Progenitor cell of endocrine pancreas (in vitro differentiated cells): ENCODE data around the gene FBXW11. TPM values are rescaled to one million over a fixed set of nuclear protein-coding genes. Genes with fewer than 3 reads are reported as not detected.

Experiments
- DNase-seq: peaks from one replicate; pipeline ENCODE4 v3.0.0; 2021; ENCODE audit warnings: low spot score; ENCODE audit not compliant: unreplicated experiment
- H3K27ac Mint-ChIP-seq: 2 replicates; pipeline ENCODE4 v1.8.0; 2021; ENCODE audit warnings: mild to moderate bottlenecking, moderate library complexity, mixed read lengths
- H3K27me3 Mint-ChIP-seq: 2 replicates; pipeline ENCODE4 v1.8.0; 2021; ENCODE audit warnings: mixed read lengths
- H3K36me3 Mint-ChIP-seq: 2 replicates; pipeline ENCODE4 v1.8.0; 2022; ENCODE audit warnings: mixed read lengths; ENCODE audit not compliant: insufficient read depth
- H3K4me1 Mint-ChIP-seq: 2 replicates; pipeline ENCODE4 v1.8.0; 2021; ENCODE audit warnings: low read depth, mixed read lengths
- H3K4me3 Mint-ChIP-seq: 2 replicates; pipeline ENCODE4 v1.8.0; 2021; ENCODE audit warnings: low read depth, mild to moderate bottlenecking, moderate library complexity, mixed read lengths
- H3K9me3 Mint-ChIP-seq: 2 replicates; pipeline ENCODE4 v1.8.0; 2021; ENCODE audit warnings: low read depth, mixed read lengths
- CTCF ChIP-seq: fragments of 200-600 bp; sonication (generic); IDR thresholded peaks from one replicate; pipeline ENCODE4 v1.5.0; 2021; ENCODE audit warnings: antibody characterized with exemption, mild to moderate bottlenecking; ENCODE audit not compliant: unreplicated experiment
- total RNA-seq: library from RNA; stranded (reverse); gene quantifications from 2 replicates; pipeline ENCODE4 v1.2.1, GENCODE V29; 2021

FBXW11 gene
- total RNA-seq, 1 donor from 2014 or later = 63.5 TPM

GRCh38 chr5:172002310-172002709 lies 4.1 kb downstream of the FBXW11 start:
- peaks cover 50% of the 10 kb centered on the region for H3K4me1 Mint-ChIP-seq
- H3K27ac Mint-ChIP-seq = no peak overlapping the region

DNA sequence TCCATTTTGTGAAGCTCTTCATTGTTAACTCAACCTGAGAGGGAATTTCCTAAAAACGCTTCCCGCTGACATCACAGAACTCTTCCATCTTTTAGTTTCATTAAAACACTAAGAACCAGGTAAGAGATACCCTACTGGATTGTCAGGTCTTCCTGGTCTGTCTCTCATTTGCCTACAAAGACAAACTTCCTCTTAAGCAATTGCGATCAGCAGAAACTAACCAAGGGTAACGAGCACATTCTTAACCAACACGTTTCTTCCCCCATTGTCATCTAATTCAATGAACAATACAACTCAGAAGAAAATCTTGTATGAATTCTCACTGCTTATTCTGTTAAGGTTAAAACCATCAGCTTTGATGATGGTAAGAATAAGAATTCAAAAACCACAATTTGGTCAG lies 6.6 kb downstream of the FBXW11 start:
- no peaks in the 10 kb centered on the region for H3K27me3 Mint-ChIP-seq
- peaks cover 3% of the 10 kb centered on the region for H3K36me3 Mint-ChIP-seq
- H3K4me1 Mint-ChIP-seq = peaks cover 47% of the 10 kb centered on the region
- H3K27ac Mint-ChIP-seq = peak overlapping the region; percentile 45
- no peak for DNase-seq
- no peak for TF ChIP-seq CTCF
- H3K9me3 Mint-ChIP-seq = no peaks in the 10 kb centered on the region
- H3K4me3 Mint-ChIP-seq = no peak overlapping the region

More at GRCh38 chr5:172002310-172002709, 4.1 kb downstream of the FBXW11 start:
- no peak overlapping the region for H3K4me3 Mint-ChIP-seq
- no peaks in the 10 kb centered on the region for H3K27me3 Mint-ChIP-seq
- TF ChIP-seq CTCF = peak; percentile 52
- no peak for DNase-seq
- H3K36me3 Mint-ChIP-seq = no peaks in the 10 kb centered on the region
- no peaks in the 10 kb centered on the region for H3K9me3 Mint-ChIP-seq

DNA sequence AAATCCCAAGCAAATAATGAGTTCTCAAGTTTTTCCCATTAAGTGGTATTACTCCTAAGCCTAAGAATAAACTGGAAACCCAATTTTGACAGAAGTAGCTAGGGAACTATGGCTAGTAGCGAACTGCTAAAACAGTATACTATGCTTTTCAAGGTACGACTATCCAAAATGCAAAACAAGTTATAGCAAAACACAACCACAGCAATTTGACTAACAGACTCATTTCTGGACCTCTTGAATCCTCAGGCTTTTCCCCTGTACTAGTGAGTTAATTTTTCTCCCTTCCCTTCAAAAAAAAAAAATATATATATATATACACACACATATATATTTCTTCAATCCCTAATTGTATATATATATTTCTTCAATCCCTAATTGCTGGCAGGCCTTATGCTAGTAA lies 7.3 kb downstream of the FBXW11 start:
- no peak for TF ChIP-seq CTCF
- Mint-ChIP-seq H3K27ac (no peak overlapping the region), H3K36me3 (peaks cover 5% of the 10 kb centered on the region), H3K9me3 (no peaks in the 10 kb centered on the region), H3K4me1 (peaks cover 44% of the 10 kb centered on the region), H3K4me3 (no peak overlapping the region), H3K27me3 (no peaks in the 10 kb centered on the region)
- DNase-seq = no peak

DNA sequence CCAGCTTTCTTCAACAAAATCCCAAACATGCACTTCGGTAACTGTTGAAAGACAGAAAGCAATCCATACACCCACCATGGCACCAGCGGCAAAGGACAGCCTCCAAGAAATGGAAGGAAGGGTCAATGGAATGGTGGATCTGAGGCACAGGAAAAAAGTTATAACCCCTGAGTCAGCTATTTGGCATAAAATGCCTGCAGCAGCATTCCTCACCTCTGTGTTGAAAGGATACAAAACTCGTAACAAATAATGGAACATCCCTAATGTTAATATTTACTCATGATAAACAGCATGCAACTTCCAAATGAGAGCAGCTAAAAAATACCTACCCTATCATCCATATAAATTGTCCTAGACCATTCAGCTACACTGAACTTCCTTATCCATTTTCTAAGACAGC lies 9.4 kb downstream of the FBXW11 start:
- no peak for TF ChIP-seq CTCF
- Mint-ChIP-seq H3K9me3 (no peaks in the 10 kb centered on the region), H3K27ac (peak overlapping the region; percentile 87), H3K27me3 (no peaks in the 10 kb centered on the region), H3K36me3 (peaks cover 11% of the 10 kb centered on the region), H3K4me3 (no peak overlapping the region), H3K4me1 (peaks cover 44% of the 10 kb centered on the region)
- DNase-seq = no peak

DNA sequence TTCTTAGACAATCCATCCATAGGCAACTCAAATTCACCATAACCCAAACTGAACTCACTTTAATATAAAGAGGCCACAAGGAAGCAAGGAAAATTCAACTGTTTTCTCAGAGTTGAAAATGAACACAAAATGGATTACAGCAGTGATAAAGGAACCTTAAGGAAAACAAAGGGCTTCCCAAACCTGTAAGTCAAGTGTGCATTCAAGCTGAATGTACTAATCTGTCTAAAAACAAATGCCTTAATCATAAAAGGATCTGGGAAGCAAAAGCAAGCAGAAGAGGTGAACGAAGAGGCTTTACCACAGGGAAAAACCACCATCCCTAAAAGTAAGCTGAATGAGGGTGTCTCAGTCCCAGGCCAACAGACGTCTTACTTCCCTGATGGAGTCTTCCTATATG lies 13.6 kb downstream of the FBXW11 start:
- Mint-ChIP-seq H3K9me3 (no peaks in the 10 kb centered on the region), H3K4me3 (no peak overlapping the region), H3K36me3 (peaks cover 16% of the 10 kb centered on the region), H3K27me3 (no peaks in the 10 kb centered on the region), H3K4me1 (peaks cover 25% of the 10 kb centered on the region), H3K27ac (peak overlapping the region; percentile 65)
- TF ChIP-seq CTCF = no peak
- no peak for DNase-seq
